ENCODE measurements around the gene PFDN6. TPM values are rescaled to one million over a fixed set of nuclear protein-coding genes. Genes with fewer than 3 reads are reported as not detected.
A peak's percentile ranks its signal among the peaks of the same experiment; 100 is the strongest.

Gene PFDN6
- total and polyA plus RNA-seq, 9 of the 15 experiments (the other 6 are each of a cell fraction or from before 2014, with no cell fraction given) = 6.8 to 475 (median 216) TPM

- intact Hi-C loops (cut with micrococcal nuclease) = loop anchor here (1.0 kb wide), 1 partner anchor 45 kb away; the partner anchor contains the start of gene RPS18
- in situ Hi-C loops (cut with MboI) = no loop called here
- H2AFZ ChIP-seq (ENCODE audit: low read depth, low read length) = no peak overlapping the region
- no peak overlapping the region; a peak in 1 of 4 replicates for H3K9ac ChIP-seq (ENCODE audit: insufficient read depth in 1 of 2, low read depth in 2 of 2, low read length in 2 of 2)
- peaks cover 43% of the 10 kb centered on the region for H3K36me3 ChIP-seq (ENCODE audit: control insufficient read depth, insufficient read depth, low read length)
- ATAC-seq (no peak), FAIRE-seq (no peak), DNase-seq (ENCODE audit: extremely low read depth in 1 of 4, low spot score in 3 of 4) (peak in 3 of 4 experiments; percentile 94 to 96 (median 95))
- BruUV-seq (replicated peaks) = no TSS peak
- peak overlapping the region; percentile 79; the same call in 1 of the 3 replicates for H3K27ac ChIP-seq (ENCODE audit: extremely low read depth, low read depth, low read length)
- ChIA-PET POLR2A (interaction anchor here (0.5 to 2.6 kb wide), 16 partner anchors 10 to 345 kb away, joined by 3 to 32 read pairs (median 3); partner anchors contain the start of genes B3GALT4, CUTA, HLA-DPB1 and RGL2), CTCF (ENCODE audit: low intra/inter-chr PET ratio) (no interaction called here)
- peaks cover 65% of the 10 kb centered on the region for H3K79me2 ChIP-seq (ENCODE audit: control insufficient read depth, insufficient read depth, low read length)
- H3K4me1 ChIP-seq (replicated peaks in 1 of 2; ENCODE audit: control insufficient read depth in 2 of 2, insufficient read depth in 2 of 2, low read length in 2 of 2) = peaks cover 56 to 81% of the 10 kb centered on the region in 2 experiments
- H3K27me3 ChIP-seq (ENCODE audit: control insufficient read depth in 2 of 2, insufficient read depth in 2 of 2, low read length in 2 of 2) = no peaks in the 10 kb centered on the region
- H4K20me1 ChIP-seq (replicated peaks; ENCODE audit: control insufficient read depth, insufficient read depth, low read length) = peaks cover 6% of the 10 kb centered on the region; the same call in 1 of the 2 replicates
- peak overlapping the region; percentile 63 for H3K4me3 ChIP-seq
- peaks cover 3% of the 10 kb centered on the region for H3K9me1 ChIP-seq (ENCODE audit: control insufficient read depth, insufficient read depth, low read length)
- peak overlapping the region; percentile 77 for H3K4me2 ChIP-seq (ENCODE audit: insufficient read depth, low read length)
- no peaks in the 10 kb centered on the region for H3K9me3 ChIP-seq (replicated peaks; ENCODE audit: control insufficient read depth, insufficient read depth, low read depth, low read length)
- TF ChIP-seq ZNF740 (CRISPR knock-in tag; IDR thresholded peaks at IDR 0.05) = no peak
- peak in 1 of 2 experiments; percentile 78; a peak in 1 of 4 replicates for TF ChIP-seq ZNF740 (tag; IDR thresholded peaks at IDR 0.05)
- TF ChIP-seq SIN3A (IDR thresholded peaks at IDR 0.05; ENCODE audit: borderline replicate concordance in 2 of 2, control insufficient read depth in 1 of 2, low read depth in 2 of 2, low read length in 2 of 2) = peak in 1 of 2 experiments; percentile 58; a peak in 1 of 4 replicates
- TF ChIP-seq ZNF644 (tag; IDR thresholded peaks at IDR 0.05; ENCODE audit: low read depth) = no peak
- 0% methylated on average over 4 of the region's 27 CpGs for WGBS (ENCODE audit: insufficient coverage, low coverage, missing lambda C conversion rate)
Measured at GRCh38 chr6:33317419-33317668, 27.9 kb downstream of the PFDN6 start.

Measured in K562 (cell line).